ENCODE results near the gene HGFAC.
"Not testable (repeated sequence)": the region's sequence is repeated elsewhere in the genome, so short reads cannot be mapped to it uniquely, and the experiment has no call there.

HGFAC gene

DNA sequence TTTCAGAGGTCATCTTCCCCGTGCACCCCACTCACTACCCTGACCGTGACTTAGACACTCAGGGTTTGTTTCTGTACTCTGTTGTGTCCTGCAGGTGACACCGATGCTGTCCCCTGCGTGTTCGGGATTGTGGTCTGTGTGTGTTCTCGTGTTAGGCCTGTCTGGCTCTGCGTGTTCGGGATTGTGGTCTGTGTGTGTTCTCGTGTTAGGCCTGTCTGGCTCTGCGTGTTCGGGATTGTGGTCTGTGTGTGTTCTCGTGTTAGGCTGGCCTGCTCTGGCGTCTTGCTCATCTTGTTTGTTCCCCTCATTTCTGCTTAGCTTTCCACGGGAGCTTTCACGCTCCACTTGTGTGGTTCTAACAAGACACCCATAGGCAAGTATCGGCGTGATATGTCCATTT is 30.6 kb upstream of the HGFAC start:
- DNase-seq (ENCODE audit: low read depth, low spot score), result not testable (repeated sequence)

DNA sequence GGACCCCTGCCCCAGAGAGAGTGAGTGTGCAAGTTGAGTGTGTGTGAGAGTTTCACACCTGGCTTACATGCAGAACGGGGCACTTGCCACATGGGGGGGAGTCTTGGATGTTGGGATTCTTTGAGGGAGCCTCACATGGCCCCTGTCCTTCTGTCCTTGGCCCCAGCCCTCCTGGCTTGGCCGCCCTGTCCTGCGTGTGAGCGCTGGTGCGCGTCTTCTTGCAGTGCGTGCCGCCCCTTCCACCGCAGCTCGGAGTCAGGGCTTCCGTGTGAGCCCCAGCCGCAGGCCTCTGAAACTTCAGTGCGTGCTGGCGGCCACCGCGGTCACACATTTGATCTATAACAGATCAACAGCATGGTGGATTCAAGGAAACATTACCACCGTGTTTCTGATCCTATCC is 30.1 kb upstream of the HGFAC start:
- DNase-seq (ENCODE audit: low read depth, low spot score), result no peak

DNA sequence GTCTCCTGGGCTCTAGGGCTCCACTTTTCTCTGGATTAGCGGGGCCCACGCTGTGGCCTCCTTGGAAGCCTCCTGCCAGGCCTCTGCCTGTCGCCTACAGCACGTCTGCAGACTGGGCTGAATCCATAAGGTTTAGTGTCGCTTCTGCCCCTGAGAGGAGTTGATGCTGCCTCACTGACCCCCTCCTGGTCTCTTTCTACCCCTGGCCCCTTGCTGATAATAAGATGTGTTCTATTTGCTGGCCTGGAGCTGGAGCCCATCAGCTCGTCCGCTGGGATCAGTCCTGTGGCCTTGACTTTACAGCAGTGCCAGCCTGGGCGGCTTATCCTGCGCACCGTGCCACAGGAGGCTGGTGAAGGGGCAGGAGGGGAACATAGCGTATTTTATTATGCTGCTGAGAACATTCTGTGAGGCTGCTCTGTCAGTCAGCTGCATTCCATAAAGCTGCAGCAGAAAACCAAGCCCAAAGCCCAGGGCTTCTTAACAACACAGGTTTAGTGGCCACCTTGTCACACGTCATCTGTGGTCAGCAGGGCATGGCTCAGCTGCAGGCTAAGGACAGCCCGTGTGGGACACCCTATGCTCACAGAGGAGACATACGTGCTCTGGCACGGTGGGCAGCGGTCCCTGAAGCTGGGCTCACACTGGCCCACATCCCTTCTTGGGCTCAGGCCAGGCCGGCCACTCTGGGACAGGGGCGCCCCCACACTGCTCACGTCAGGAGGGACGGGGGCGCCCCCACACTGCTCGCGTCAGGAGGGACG is 29.3 kb upstream of the HGFAC start:
- no peak for DNase-seq (ENCODE audit: low read depth, low spot score)

DNA sequence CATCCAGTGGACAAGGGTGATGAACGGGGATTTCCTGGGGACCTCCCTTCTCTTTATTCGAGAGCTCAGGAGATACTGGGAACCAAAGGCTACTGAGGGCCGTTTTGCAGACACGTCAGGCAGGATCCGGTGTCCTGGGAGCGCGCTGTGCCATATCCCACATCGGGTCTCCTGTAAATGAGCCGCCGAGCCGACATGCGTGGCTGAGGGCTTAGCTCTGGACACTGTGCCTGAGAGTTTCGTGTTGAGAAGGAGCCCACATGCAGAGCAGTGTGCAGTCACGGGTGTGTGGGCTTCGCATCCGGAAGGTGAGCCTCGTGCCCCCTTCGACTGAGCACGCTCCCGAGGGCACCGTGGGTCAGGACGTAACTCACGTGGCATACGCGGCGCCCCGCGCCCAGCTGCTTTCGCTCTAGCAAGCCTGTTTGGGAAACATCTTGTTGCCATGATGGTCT is 28.5 kb upstream of the HGFAC start:
- no peak for DNase-seq (ENCODE audit: low read depth, low spot score)

DNA sequence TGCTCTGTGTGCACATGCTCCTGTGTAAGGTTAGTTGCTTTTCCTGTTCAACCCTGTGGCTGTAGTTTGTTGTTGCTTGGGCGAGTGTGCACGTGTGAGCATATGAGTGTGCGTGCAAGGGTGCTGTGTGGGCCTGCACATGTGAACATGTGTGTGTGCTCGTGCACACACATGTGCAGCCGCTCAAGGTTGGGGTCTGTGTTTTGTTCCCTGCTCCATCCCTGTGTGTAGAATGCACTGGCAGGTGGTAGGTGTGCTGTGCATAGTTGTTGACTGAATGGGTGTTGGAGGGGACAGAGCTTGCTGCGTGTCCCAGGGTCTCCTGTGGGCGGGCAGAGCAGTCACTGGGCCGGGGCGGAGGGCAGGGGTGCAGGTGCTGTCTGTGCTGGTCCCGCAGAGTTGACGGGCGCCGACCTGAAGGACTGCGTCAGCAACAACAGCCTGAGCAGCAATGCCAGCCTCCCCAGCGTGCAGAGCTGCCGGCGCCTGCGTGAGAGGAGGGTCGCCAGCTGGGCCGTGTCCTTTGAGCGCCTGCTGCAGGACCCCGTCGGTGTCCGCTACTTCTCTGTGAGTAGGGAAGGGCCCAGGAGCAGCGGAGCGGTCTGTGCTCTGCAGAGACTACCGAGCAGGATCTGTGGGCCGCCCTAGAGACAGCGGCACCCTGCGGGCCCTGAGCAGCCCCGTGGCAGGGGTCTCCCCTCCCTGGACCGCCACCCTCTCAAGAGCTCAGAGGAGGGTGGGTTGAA is 27.9 kb upstream of the HGFAC start:
- no peak for DNase-seq (ENCODE audit: low read depth, low spot score)

DNA sequence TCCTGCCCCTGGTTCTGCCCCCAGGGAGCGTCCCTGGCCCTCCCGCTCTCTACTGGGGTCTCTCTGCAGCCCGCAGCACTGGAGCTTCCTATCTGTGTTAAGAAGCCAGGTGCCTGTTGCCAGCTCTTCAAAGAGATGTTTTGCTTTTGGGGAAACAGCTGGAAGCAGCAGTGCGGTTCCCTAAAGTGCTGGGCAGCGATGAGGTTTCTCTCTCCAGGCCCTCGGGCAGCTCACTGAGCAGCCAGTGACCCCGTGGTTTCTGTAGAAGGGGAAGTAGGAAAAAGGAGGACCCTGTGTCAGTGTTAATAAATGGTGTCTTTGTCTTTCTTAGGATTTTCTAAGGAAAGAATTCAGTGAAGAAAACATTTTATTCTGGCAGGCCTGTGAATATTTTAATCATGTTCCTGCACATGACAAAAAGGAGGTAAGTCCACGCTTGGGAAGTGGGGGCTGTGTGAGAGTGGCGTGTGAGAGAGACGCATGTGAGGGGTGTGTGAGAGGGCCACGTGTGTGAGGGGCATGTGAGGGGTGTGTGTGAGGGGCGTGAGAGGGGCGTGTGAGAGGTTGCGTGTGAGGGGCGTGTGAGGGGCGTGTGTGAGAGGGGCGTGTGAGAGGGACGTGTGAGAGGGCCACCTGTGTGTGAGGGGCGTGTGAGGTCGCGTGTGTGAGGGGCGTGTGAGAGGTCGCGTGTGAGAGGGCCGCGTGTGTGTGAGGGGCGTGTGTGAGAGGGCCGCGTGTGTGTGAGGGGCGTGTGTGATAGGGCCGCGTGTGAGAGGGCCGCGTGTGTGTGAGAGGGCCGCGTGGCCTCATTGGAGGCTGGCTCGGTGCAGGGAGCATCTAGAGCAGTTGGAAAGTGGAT is 27.1 kb upstream of the HGFAC start:
- DNase-seq (ENCODE audit: low read depth, low spot score), result no peak

DNA sequence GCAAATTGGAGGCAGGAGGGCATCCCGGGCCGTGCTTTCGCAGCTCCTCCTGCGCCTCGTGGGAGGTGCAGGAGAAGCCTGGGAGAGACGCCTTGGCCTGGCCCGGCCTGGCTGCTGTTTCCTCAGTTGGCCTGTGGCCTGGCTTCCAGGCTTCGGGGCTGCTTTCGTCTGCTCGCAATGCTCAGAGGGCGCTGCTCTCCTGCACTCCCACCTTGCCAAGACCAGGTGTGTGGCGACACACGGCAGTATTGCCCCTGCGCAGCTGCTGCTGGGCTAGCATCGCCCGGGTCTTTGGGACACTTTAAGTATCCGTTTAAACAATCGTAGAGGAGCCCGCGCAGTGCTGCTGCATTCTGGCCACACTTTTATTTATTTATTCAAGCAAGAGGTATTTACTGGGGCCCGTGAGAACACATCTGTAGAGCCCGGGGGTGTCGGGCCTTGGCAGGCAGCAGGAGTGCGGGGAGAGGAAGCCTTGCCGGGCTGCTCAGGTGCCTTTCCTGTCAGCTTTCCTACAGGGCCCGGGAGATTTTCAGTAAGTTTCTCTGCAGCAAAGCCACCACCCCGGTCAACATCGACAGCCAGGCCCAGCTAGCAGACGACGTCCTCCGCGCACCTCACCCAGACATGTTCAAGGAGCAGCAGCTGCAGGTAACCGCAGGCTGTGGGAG is 26.2 kb upstream of the HGFAC start:
- DNase-seq (ENCODE audit: low read depth, low spot score), result no peak

DNA sequence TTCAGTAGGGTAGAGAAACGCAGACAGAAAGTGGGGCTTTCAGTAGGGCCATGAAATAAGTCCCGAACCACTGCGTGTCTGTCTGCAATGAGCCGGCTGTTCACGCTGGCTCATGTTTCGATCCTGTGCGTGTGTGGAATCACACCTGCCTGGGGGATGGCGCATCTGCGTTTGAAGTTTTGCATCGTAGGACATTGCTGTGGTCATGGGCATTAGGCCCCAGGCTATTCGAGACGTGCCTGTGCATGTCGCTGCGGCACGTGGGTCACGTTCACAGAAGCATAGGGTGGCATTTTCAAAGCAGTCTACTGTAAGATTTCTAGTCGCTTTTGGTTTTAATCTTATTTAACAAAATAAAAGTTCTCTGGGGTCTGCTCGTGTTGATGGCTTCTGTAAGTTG is 25.5 kb upstream of the HGFAC start:
- DNase-seq (ENCODE audit: low read depth, low spot score), result no peak

DNA sequence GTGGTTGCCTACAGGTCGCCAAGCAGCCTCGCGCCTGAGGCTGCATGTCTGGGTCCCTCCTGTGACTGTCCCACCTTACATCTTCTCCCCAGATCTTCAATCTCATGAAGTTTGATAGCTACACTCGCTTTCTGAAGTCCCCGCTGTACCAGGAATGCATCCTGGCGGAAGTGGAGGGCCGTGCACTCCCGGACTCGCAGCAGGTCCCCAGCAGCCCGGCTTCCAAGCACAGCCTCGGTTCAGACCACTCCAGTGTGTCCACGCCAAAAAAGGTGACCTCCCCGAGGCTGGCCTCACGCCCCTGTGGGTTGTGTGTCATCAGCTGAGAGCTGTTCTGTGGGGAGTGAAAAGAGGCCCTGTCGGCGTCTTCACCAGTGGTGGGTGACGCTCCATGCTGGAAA is 24.9 kb upstream of the HGFAC start:
- DNase-seq (ENCODE audit: low read depth, low spot score), result no peak

DNA sequence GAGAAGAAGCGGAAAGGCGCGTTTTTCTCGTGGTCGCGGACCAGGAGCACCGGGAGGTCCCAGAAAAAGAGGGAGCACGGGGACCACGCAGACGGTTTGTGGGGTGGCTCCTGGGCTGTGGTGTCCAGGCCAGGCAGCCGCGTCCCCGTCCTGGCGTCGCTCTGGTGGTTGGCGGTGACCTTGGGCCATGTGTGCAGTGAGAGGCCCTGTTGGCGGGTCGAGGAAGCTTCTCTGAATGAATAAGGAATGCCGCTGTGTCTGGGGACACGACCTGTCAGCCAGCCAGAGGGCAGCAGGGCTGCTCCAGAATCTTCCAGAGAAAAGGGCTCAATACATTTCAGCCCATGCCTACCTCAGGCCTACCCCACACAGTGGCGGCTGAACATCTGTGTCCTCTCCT is 24.3 kb upstream of the HGFAC start:
- no peak for DNase-seq (ENCODE audit: low read depth, low spot score)

DNA sequence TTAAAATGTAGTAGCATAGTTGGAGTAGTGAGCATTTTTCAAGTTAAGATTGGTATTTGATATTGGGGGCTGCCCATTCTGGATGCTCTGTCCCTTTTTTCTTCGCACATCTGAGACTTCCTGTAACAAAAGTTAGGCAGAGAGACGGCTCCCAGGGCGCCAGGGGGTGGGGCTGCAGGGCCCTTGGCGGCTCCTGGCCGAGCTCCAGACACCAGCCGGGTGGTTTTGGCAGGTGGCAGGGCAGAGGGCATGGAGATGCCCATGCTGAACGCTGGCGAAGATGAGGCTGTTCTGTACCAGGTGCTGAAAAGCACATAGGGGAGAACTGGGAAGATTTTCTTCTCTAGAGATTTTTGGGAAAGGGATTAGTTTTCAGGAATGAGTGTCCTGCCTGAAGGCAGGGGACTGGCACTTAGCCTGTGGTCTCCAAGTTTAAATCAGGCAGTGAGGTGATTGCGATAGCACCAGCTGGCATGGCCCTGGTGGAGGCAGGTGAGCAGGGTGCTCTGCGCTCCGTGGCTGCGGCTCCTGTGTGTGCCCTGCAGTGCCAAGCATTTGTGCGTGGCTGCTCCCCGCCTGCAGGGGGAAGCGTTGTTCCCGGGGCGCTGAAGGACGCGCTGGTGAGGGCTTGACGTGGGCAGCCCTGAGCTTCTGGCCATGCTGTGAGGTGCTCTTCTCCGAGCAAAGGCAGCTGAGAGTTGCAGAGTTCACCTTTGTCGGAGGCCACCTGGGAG is 23.6 kb upstream of the HGFAC start:
- DNase-seq (ENCODE audit: low read depth, low spot score), result no peak

DNA sequence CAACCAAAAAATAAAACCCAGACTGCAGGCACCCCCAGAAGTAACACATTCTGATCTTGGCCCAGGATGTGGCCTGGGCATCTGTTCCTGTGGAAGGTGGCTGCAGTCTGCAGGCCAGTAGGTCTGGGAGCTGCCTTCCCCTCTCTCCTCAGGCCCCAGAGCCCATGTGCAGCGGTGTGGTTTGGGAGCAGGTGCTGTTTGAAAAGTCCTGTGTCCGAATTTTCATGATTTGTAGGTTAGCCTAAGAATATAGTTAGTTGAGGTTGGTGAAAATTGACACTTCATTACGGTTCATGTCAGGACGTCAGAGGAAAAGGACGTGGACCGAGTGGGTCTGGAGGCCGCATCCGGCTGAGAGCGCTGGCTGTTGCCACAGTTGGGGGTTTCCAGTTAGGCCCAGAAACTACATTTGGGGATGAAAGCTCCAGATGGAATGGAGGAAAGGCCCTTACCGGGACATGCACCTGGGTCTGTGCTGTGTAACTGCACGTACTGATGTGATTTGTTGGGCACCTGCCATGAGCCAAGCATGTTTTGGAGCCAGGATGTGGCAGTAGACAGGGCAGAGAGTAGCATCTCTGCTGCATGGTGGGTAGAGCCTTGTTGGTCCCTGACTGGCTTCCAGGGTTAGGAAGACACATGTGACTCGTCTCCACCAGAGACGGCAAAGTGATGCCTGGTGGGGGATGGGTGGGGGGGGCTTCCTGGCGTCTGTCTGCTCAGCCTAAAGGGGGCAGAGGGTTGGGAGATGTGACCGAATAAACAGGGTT is 21.7 kb upstream of the HGFAC start:
- no peak for DNase-seq (ENCODE audit: low read depth, low spot score)

DNA sequence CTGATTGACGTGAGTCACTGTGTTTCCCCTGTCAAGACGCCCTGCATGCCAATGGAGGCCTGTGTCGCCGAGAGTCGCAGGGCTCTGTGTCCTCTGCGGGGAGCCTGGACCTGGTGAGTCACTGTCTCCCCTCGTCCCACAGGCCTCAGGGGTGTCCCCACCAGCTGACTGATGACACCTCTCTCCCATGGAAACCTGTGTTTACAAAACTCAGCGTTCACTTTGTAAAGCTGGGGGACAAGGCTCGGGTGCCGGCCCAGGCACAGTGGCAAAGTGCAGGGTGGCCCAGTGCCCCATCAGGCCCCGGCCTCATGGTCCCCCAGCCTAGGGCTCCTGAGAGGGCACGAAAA is 21.2 kb upstream of the HGFAC start:
- no peak for DNase-seq (ENCODE audit: low read depth, low spot score)

DNA sequence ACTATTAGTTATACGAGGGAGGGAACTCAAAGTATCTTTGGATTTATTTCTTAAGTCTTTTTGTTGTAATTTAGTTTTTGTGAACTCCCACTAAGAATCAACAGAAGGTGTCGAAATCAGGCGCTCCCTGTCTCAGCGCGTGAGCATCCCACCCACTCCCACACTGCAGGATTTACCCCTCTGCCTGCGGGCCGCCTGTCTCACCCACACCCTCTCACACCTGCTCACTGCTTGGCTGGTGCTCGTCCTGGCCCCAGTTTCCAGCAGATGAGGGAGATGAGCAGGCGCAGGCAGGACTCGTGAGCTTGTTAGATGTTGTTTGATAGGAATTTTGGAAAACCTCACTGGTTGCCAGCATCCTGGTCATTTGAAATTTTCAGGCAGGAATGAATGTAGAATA is 20.8 kb upstream of the HGFAC start:
- DNase-seq (ENCODE audit: low read depth, low spot score), result no peak

DNA sequence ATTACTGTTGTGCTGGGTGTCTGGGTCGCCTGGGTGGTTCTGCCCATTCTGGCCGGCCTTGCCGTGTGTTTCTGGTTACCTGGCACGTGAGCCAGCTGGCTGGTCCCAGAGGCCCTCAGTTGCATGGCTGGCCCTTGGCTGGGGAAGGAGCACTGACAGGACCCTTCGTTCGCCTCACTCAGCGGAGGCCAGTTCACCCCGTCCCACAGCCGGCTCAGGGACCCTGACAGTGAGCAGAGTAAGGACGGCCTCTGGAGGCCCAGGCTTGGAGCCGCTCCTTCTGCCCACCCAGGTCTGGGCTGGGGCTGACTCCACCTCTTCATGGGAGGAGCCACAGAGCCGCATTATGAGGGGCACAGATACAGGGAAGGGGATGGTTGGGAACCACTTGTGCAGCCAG is 20.3 kb upstream of the HGFAC start:
- no peak for DNase-seq (ENCODE audit: low read depth, low spot score)

DNA sequence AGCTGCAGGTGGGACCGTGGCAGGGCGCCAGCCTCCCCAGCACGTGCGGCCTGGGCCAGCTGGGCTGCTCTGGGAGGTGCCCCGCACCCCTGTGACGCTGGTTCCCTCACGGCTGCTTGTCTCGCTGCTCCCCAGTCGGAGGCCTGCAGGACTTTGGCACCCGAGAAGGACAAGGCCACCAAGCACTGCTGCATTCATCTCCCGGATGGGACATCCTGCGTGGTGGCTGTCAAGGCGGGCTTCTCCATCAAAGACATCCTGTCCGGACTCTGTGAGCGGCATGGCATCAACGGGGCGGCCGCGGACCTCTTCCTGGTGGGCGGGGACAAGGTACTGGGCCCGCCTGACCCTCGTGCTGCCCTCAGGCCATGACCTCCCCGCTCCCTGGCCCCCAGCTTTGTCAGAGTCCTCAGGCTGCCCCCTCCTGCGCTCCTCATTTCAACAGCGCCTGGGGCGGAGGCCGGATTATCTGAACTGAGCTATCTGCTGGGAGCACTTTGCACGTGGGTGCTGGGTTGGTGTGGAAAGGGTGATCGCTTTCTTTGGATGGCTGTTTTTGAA is 19.4 kb upstream of the HGFAC start:
- no peak for DNase-seq (ENCODE audit: low read depth, low spot score)

DNA sequence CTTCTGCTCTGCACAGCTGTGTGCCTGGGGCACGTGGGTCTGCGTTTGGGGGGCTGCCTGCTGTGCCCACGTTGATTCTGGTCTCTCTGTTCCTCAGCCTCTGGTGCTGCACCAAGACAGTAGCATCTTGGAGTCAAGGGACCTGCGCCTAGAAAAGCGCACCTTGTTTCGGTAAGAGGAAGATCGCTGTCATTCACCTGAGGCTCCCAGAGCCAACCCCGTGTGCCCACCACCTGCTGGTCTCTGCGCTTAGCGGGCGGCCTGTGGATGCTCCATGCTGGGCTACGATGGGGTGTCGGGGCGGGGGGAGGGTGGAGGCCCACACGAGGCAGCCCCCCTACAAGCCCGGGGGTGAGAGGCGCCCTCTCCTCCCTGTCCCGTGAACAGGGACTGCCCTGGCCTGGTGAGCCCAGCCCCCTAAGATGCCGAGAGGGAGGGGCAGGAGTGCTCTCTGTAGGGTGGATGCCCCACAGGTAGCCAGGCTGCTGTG is 18.9 kb upstream of the HGFAC start:
- no peak for DNase-seq (ENCODE audit: low read depth, low spot score)

DNA sequence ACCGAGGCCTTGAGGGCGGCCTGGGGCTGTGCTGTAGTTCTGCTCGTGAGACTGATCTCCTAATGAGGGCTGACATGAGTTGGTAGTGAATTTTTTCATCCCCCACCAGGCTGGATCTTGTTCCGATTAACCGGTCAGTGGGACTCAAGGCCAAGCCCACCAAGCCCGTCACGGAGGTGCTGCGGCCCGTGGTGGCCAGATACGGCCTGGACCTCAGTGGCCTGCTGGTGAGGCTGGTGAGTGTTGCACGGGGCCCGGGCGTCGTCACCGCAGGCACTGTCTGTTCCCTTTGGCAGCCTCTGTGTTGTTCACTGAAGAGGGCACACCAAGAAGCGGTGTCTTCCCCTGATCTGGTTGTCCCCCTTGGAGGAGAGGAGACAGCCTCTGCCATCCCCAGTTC is 18.4 kb upstream of the HGFAC start:
- DNase-seq (ENCODE audit: low read depth, low spot score), result no peak

DNA sequence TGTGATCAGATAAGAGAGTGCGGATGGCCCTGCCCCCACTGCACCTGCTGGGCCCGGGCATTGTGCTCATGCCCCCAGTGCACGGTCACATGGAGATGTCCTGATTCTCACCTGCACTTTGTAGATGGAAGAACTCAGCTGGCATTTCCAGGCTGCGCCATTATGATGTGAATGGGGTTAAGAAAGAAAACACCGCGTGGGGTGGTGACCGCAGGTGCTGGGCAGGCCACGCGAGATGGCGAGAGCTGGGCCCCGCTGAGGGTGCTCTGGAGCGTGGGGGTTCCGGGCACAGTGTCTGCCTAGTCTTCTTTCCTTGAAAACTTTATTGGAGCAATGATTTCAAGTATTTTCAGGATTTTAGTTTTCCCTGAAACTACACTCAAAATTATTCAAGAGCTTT is 17.8 kb upstream of the HGFAC start:
- no peak for DNase-seq (ENCODE audit: low read depth, low spot score)

DNA sequence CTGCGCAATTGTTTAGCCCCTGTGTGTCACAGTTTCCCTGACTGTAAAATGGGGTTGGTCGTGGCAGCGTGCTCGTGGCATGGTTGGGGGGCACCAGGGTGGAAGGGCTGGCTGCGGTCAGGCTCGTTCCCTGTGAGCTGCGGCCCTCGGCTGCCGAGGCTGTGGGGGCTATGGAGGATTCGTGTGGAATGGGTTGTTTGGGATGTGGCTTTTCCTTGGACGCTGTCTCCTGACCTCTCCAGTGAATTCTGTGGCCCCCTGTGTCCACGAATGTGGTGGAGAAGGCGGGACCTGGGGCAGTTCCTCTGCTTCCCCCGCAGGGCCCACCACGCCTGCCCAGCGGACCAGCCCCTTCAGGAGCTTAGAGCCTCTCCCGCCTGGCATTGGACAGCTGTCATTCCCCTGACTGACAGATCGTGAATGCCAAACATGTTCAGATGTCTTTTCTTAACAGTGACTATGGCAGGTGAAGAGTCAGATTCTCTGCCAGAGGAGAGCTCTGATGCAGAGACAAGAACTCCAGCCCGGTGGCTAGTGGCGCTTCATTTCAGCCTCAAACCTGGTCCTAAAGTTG is 17.2 kb upstream of the HGFAC start:
- DNase-seq (ENCODE audit: low read depth, low spot score), result no peak
